Prostate gland (tissue), 2 donors: Measurements from ENCODE around the gene NACC1.

Experiments used
- CTCF ChIP-seq, 4 experiments: fragments of 200-600 bp in 2 of 4; fragments of 450-650 bp in 2 of 4; sonication (generic) in 2 of 4; IDR thresholded peaks; 1 replicate in 3 of 4; 2 replicates in 1 of 4; pipeline ENCODE4 v1.5.1; 2016 to 2019; ENCODE audit warnings: antibody characterized with exemption in 4 of 4, mild to moderate bottlenecking in 2 of 4, moderate library complexity in 2 of 4
- POLR2A ChIP-seq: fragments of 450-650 bp; IDR thresholded peaks from one replicate; pipeline ENCODE4 v1.6.1; 2016; ENCODE audit warnings: antibody characterized with exemption, mild to moderate bottlenecking
- POLR2AphosphoS5 ChIP-seq: sonication (generic); formaldehyde crosslinking; IDR thresholded peaks from one replicate; pipeline ENCODE4 v1.6.1; 2017; ENCODE audit warnings: antibody characterized with exemption

GRCh38 chr19:13090511-13091231 lies 27.4 kb upstream of the NACC1 start:
- no peak for TF ChIP-seq CTCF (IDR thresholded peaks at IDR 0.05)
- no peak for TF ChIP-seq POLR2A
- TF ChIP-seq POLR2AphosphoS5 = no peak
